Measurements from ENCODE around the gene PTPA.

PTPA gene

GRCh38 chr9:129175515-129175824, 64.3 kb downstream of the PTPA start:
- H3K36me3 ChIP-seq (replicated peaks): peaks cover 9% of the 10 kb centered on the region
- in situ Hi-C loops (cut with HindIII; ENCODE audit: low pct_ligation_motif_present, low sequenced_read_pairs): no loop called here
- H3K27ac ChIP-seq: peak overlapping the region; percentile 97
- DNase-seq: no peak
- no peak for TF ChIP-seq CTCF (IDR thresholded peaks at IDR 0.05; ENCODE audit: low read depth, low read length, missing control alignments)
- no peaks in the 10 kb centered on the region for H3K27me3 ChIP-seq (replicated peaks)
- peak overlapping the region; percentile 94 for H3K4me3 ChIP-seq (ENCODE audit: low read depth, low read length)

GRCh38 chr9:129175825-129176633, 64.8 kb downstream of the PTPA start:
- peaks cover 9% of the 10 kb centered on the region for H3K36me3 ChIP-seq (replicated peaks)
- no peaks in the 10 kb centered on the region for H3K27me3 ChIP-seq (replicated peaks)
- H3K4me3 ChIP-seq (ENCODE audit: low read depth, low read length): peak overlapping the region; percentile 94
- H3K27ac ChIP-seq: peak overlapping the region; percentile 97
- in situ Hi-C loops (cut with HindIII; ENCODE audit: low pct_ligation_motif_present, low sequenced_read_pairs): no loop called here
- TF ChIP-seq CTCF (IDR thresholded peaks at IDR 0.05; ENCODE audit: low read depth, low read length, missing control alignments): no peak
- peak; percentile 74 for DNase-seq

GRCh38 chr9:129176701-129177442, 65.7 kb downstream of the PTPA start:
- peak overlapping the region; percentile 97 for H3K27ac ChIP-seq

GRCh38 chr9:129177443-129177790, 66.2 kb downstream of the PTPA start:
- Histone ChIP-seq H3K36me3 (replicated peaks) (peaks cover 9% of the 10 kb centered on the region), H3K27ac (peak overlapping the region; percentile 76), H3K27me3 (replicated peaks) (no peaks in the 10 kb centered on the region), H3K4me3 (ENCODE audit: low read depth, low read length) (peak overlapping the region; percentile 94)
- no peak for TF ChIP-seq CTCF (IDR thresholded peaks at IDR 0.05; ENCODE audit: low read depth, low read length, missing control alignments)
- in situ Hi-C loops (cut with HindIII; ENCODE audit: low pct_ligation_motif_present, low sequenced_read_pairs): no loop called here
- DNase-seq: no peak

More at GRCh38 chr9:129176701-129177442, 65.7 kb downstream of the PTPA start:
- in situ Hi-C loops (cut with HindIII; ENCODE audit: low pct_ligation_motif_present, low sequenced_read_pairs): no loop called here
- Histone ChIP-seq H3K36me3 (replicated peaks) (peaks cover 9% of the 10 kb centered on the region), H3K4me3 (ENCODE audit: low read depth, low read length) (peak overlapping the region; percentile 94), H3K27me3 (replicated peaks) (no peaks in the 10 kb centered on the region)
- DNase-seq: peak; percentile 20
- no peak for TF ChIP-seq CTCF (IDR thresholded peaks at IDR 0.05; ENCODE audit: low read depth, low read length, missing control alignments)

GRCh38 chr9:129177791-129178567, 66.8 kb downstream of the PTPA start, which contains the start of gene IER5L:
Gene IER5L, minus strand, starts transcription at chr9:129178261. Its CDS starts 209 bp downstream, at chr9:129178052.
- H3K4me3 ChIP-seq (ENCODE audit: low read depth, low read length): peak within 1 kb of the TSS; percentile 94
- peak; percentile 94 for DNase-seq
- peaks cover 9% of the 10 kb centered on the region for H3K36me3 ChIP-seq (replicated peaks)
- H3K27ac ChIP-seq: peak within 1 kb of the TSS; percentile 97
- no peaks in the 10 kb centered on the region for H3K27me3 ChIP-seq (replicated peaks)
- no peak for TF ChIP-seq CTCF (IDR thresholded peaks at IDR 0.05; ENCODE audit: low read depth, low read length, missing control alignments)
- in situ Hi-C loops (cut with HindIII; ENCODE audit: low pct_ligation_motif_present, low sequenced_read_pairs): no loop called here

Measured in brain microvascular endothelial cell (primary cell).